NOMO-1 treated with dmso at 0.1 percent for 144 hours (cell line): ENCODE results near the gene CATSPERE.

Source experiments
- DNase-seq: peaks from one replicate; lab custom pipeline; 2025; ENCODE audit not compliant: unreplicated experiment; lab: John Stamatoyannopoulos, UW

Gene CATSPERE, protein sequence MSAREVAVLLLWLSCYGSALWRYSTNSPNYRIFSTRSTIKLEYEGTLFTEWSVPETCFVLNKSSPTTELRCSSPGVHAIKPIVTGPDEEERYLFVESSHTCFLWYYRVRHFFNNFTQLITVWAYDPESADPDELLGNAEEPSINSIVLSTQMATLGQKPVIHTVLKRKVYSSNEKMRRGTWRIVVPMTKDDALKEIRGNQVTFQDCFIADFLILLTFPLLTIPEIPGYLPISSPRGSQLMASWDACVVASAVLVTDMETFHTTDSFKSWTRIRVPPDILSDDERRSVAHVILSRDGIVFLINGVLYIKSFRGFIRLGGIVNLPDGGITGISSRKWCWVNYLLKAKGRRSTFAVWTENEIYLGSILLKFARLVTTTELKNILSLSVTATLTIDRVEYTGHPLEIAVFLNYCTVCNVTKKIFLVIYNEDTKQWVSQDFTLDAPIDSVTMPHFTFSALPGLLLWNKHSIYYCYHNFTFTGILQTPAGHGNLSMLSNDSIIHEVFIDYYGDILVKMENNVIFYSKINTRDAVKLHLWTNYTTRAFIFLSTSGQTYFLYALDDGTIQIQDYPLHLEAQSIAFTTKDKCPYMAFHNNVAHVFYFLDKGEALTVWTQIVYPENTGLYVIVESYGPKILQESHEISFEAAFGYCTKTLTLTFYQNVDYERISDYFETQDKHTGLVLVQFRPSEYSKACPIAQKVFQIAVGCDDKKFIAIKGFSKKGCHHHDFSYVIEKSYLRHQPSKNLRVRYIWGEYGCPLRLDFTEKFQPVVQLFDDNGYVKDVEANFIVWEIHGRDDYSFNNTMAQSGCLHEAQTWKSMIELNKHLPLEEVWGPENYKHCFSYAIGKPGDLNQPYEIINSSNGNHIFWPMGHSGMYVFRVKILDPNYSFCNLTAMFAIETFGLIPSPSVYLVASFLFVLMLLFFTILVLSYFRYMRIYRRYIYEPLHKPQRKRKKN

DNA sequence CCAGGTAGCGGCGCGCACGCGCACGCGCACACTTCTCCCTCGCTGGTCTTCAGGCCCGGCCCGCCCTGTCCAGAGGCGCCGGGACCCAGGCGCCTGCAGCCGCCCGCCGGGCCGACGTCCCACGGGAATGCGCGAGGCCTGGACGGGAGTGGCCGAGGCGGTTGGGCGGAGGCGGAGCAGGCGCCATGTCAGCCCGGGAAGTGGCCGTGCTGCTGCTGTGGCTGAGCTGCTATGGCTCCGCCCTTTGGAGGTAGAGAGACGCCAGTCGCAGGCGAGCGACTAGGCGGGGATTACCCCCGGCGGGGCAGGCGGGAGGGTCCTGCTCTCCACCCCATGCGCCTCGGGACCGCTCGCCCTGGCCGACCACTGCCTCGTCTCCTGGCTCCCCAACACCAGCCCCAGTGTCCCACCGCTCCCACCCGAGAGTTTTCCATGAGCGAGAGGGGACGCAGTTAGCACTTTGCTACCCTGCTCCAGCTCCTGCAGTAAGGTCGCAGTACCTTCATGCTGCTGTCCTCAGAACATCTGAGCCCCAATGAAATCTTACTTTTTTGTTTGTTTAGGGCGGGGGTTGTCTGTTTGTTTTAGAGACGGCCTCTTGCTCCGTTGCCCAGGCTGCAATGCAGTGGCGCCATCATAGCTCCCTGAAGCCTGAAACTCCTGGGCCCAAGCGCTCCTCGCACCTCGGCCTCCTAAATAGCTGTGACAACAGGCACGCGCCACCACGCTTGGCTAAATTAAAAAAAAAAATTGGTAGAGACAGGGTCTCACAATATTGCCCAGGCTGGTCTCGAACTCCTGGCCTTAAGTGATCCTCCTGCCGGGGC, at the start of gene CATSPERE:
Gene CATSPERE, plus strand, starts transcription at position 29 of the 827 bp plus-strand sequence. Its CDS starts 157 bp downstream, at position 186.
- DNase-seq: peak; percentile 31

DNA sequence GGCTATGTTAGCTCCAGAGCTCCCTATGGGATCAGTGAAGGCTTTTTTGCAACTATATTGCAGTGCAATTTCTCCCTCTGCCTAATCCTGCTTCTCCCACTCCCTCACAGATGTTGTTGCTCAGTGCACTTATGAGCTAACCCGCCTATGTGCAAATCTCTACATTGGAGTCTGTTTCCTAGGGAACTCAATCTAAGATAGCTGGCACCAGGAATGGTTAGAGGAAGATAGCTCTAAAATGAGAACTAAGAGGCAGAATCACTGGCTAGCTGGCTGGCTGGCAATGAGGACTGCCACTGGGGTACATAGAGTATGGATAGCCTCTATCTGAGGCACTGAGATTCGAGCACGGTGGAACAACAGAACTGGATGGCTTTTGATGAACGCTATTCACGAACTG, 48.9 kb upstream of the CATSPERE start:
- DNase-seq: no peak

DNA sequence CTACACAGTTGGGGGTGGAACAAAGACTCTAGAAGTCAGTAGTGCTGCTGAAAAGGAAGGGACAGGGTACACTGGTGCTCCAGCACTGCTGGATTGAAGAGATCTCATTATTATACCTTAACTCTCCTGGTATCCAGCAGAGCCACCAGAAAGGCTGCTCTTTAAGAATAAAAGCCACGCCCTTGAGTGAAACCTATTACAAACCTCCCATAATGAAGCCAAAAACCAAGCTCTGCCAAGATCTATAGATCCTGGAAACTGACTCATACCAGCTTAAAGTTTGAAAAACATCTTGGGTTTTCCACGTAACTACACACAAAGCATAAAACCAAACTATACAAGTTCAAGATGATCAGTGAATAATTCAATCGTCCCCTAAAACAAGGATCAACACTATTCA, 47.3 kb upstream of the CATSPERE start:
- DNase-seq: no peak

DNA sequence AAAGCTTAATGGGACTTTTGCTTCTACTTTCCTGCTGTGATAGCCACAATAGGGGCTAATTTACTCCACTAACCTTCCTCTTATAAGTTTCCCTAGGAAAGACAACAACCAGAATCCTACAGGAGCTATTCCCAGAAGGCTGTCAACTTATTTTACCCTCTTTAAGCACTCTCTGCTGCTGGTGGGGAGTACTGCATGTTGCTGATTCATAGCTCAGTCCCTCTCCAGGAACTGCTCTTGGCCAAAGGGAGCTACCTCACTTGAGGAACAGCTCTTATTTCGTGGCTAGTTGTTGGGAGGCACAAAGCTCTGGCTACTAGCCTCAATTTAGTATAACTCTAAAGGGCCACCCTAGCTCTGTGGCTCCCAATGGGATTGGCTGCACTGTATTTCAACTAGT, 46.5 kb upstream of the CATSPERE start:
- DNase-seq: no peak

GRCh38 chr1:244419024-244419423, 42.0 kb upstream of the CATSPERE start:
- no peak for DNase-seq

- DNase-seq: no peak
Measured at GRCh38 chr1:244422174-244422573, 38.9 kb upstream of the CATSPERE start.

DNA sequence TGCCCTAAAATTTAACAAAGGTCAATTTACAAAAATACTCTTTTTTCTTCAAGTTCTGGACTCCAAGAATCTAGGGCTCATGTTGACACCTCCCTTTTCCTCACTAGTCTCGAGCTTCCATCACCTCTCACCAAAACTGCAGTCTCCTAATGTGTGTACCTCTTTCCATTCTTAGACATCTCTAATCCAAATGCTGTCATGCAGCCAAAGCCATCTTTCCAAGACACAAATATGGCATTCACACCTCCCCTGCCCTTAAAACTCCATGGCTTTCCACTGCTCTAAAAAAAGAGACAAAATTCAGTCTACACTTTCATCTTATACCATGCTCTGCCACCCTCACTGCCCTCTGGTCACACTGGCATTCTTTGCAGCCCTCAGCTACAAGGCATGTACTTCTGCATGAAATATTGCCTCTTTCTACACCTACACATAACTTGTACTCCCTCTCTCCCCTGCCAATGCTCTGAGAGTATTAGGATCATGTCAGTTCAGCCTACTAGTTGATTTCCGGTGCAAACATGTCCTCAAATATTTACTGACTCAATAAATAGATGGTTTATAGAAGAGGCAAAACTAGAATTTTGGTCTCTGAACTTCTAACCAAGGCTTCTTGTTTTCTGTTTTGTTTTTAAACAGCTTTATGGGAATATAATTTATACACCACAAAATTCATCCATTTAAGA, 36.3 kb upstream of the CATSPERE start:
- no peak for DNase-seq

DNA sequence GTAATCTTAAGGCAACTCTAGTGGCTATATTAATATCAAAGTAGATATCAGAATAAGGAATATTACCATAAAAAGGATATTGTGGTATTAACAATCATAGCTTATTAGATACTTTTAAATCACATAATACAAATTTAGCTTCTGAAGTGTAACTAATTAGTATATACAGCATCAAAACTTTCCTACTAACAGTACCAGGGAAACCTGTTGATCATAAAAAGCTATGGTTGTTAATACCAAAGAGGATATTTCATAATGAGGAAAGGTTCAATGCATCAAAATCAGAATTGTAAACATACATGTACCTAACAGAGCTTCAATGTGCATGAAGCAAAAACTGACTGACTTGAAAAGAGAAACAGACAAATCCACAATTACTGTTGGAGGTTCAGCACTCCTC, 33.4 kb upstream of the CATSPERE start:
- DNase-seq: no peak

DNA sequence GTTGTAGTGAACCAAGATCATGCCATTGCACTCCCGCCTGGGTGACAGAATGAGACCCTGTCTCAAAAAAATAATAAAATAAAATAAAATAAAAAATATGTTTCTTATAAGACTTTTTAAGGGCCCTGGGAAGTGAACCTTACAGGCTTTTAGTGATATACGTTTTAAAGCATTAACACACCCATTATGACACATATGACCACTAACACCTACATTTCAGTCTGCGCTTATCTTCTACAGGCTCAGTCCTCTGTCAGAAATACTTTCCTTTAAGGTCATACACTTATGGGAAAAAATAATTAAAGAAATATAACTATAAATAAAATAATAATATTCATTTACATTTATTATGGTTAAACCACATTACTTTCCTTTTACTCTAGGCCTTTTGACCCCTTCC, 31.3 kb upstream of the CATSPERE start:
- DNase-seq: no peak

- no peak for DNase-seq
Measured at GRCh38 chr1:244431166-244431565, 29.9 kb upstream of the CATSPERE start.

- no peak for DNase-seq
Measured at GRCh38 chr1:244435562-244436205, 25.4 kb upstream of the CATSPERE start.

DNA sequence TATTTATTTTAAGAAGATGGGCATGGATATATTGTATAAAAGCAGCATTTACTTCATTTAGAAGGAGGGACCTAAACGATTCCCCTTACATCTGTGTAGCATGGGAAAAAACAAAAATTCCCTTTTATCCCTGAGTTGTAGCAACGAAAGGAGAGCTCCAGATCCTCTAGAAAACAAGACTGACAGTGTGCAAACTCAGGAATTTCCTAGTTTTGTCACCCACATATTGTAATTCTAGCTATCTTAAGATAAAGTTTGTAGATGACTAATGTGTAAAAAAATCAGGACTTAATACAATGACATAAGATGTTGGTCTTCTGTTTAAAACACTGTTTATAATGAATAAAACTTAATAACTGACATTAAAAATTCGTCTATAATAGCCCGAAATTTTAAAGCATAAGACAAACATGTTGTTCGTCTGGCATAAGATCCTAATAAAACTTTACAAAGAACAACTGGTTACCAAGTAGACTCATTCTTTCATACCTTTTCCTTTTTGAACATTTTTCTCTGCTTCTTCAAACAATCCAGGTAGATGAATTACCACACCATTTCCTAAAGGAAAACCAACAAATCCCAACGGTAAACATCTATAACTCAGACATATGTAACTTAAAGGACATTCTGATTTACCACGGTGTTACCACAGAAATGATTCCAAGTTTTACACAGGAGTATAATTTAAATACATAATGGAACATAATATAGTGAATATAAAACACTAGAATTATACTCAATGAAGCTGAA, 24.6 kb upstream of the CATSPERE start:
- no peak for DNase-seq

DNA sequence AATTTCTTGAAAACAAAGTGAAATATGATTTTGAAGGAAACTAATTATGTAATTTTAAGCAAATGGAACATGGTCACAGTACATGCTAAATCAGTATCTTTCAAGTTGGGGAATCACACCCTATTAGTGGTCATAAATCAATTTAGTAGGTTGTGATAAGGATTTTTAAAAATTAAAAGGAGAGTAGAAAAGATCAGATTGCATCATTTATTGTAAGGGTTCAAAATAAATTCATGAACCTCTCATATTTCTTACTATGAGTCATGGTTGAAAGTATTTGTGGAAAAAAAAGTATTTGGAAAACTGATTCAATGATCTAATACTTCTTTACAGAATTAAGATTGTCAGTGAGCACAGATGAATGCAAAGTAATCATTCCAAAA, 24.0 kb upstream of the CATSPERE start:
- no peak for DNase-seq

GRCh38 chr1:244439391-244440032, 21.6 kb upstream of the CATSPERE start:
- no peak for DNase-seq

- DNase-seq: no peak
Measured at GRCh38 chr1:244442850-244443249, 18.2 kb upstream of the CATSPERE start.

DNA sequence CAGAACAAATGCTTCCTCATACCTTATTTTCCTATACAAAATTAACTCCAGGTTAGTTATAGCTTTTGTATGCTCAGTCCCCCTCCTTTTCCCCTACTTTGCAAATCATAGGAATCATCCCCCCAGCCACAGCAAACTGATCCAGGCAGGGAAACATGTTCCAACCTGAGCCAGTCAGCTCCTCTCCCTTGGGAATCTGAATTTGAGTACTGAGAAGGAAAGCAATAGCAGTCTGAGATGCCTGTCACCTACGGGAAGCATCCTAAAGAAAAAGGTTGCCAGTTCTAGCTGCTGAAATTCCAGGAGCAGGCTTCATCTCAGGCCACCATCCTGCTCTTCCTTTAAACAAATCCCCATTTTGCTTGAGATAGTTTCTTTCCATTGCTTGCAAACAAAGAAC, 16.2 kb upstream of the CATSPERE start:
- DNase-seq: no peak

DNA sequence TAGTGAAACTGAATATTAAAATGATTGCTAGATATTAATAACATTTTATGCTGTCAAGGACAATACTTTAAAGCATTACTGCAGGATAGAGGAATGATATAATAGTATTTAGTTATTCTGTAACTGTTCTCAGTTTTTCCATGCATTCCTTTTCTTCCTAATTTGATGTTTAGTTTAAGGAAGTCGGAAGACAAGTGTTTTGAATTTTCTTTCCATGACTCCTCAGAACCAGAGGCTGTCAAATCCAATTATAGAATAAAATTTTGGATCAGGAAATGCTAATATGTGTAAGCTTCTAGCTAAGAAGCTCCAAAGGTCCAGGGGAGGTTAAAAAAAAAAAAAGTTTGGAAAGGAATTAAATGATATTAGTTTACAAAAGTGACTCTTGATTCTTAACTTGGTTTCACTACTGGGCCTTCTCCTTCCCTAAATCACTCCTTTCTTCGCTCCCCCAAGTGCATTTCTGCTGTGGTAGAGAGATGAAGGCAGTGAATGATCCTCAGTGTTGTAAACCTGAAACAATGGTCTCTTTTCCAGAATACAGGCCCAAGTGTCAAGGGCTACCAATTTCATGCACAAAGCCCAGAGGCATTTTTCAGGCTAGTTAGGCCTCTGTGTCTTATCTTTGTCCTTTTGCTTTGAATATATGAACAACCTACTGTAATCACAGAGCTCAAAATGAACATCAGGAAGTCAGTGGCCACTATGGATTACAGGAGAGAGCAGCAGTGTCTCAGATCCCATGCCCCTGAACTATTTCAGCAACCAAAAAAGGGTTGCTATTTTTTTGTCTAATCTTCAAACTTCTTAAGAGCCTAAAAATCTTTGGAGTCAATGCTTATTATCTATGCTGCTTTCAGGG, 15.5 kb upstream of the CATSPERE start:
- no peak for DNase-seq

GRCh38 chr1:244447024-244447423, 14.0 kb upstream of the CATSPERE start:
- DNase-seq: no peak
